ENCODE results near the gene GTF2IRD1. TPM values are rescaled to one million over a fixed set of nuclear protein-coding genes. Genes with fewer than 3 reads are reported as not detected.

The GTF2IRD1 gene
- polyA plus RNA-seq, 3 donors = not detected

DNA sequence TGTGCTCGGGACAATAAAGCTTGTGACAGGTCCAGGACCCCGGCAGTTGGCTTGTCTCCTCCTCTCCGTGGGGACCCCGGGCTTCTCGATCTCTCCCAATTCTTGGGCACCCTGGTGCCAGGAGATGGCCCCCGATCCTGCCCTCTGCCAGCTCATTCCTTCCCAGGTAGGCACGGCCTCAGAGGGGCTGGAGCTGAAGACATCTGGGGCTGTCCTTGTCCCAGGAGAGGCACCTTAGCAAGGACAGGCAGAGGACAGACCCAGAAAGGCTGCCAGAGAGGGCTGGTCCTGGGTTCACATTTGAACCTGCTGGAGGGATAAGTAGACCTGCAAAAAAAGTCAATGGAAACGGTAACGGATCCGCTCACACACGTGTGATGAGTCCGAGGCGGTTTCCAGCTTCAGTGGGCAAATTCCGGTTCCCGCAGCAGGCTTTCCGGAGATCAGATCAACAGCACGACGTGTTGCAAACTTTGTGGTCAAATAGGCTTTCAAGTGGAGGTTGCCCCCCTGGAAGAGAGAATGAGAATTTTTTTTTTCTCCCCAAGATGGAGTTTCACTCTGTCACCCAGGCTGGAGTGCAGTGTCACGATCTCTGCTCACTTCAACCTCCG is 47.7 kb upstream of the GTF2IRD1 start:
- DNase-seq = no peak
- peaks cover 11 to 36% of the 10 kb centered on the region in 2 donors for H3K36me3 Mint-ChIP-seq
- intact Hi-C loops (cut with micrococcal nuclease) = no loop called here

DNA sequence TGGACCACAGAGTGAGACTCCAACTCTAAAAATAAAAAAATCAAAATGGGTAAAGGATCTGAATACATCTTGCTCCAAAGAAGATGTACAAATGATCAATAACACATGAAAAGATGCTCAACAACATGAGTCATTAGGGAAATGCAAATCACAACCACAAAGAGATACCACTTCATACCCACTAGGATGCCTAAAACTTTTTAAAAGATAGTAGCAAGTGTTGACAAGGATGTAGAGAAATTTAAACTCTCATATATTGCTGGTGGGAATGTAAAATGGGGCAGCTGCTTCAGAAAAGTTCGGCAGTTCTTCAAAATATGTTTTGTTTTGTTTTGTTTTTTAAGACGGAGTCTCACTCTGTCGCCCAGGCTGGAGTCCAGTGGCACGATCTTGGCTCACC is 45.7 kb upstream of the GTF2IRD1 start:
- Mint-ChIP-seq H3K27me3 (ENCODE audit: low read depth in 3 of 3) (peaks cover 0 to 8% (median 3%) of the 10 kb centered on the region in 3 donors), H3K4me1 (peaks cover 4% of the 10 kb centered on the region), H3K9me3 (no peaks in the 10 kb centered on the region), H3K36me3 (peaks cover 10 to 18% of the 10 kb centered on the region in 2 donors), H3K27ac (no peak overlapping the region), H3K4me3 (no peak overlapping the region)
- Histone ChIP-seq H3K9me3 (replicated peaks in 1 of 2; ENCODE audit: control insufficient read depth in 1 of 2, insufficient read depth in 1 of 2, low read length in 2 of 2) (no peaks in the 10 kb centered on the region), H3K36me3 (replicated peaks in 1 of 2; ENCODE audit: control insufficient read depth in 1 of 2, insufficient read depth in 2 of 2, low read length in 2 of 2) (peaks cover 12 to 17% of the 10 kb centered on the region in 2 donors), H3K27me3 (ENCODE audit: control insufficient read depth in 2 of 2, insufficient read depth in 2 of 2, low read length in 2 of 2) (no peaks in the 10 kb centered on the region), H3K4me2 (replicated peaks; ENCODE audit: extremely low read depth, low read length, poor library complexity, severe bottlenecking) (no peak overlapping the region), H4K20me1 (ENCODE audit: insufficient read depth, low read length) (no peaks in the 10 kb centered on the region), H3K9ac (ENCODE audit: insufficient read depth, low read length, poor library complexity, severe bottlenecking) (no peak overlapping the region), H3K79me2 (ENCODE audit: insufficient read depth, low read length) (no peaks in the 10 kb centered on the region), H3K27ac (ENCODE audit: low read depth in 1 of 2, low read length in 2 of 2) (no peak overlapping the region), H3K4me1 (ENCODE audit: control insufficient read depth in 1 of 2, insufficient read depth in 2 of 2, low read length in 2 of 2) (no peaks in the 10 kb centered on the region), H2AFZ (ENCODE audit: insufficient read depth, low read depth, low read length, poor library complexity, severe bottlenecking) (no peak overlapping the region), H3K4me3 (replicated peaks in 1 of 3; ENCODE audit: low read depth in 2 of 3, low read length in 3 of 3) (no peak overlapping the region)
- no peak for DNase-seq
- intact Hi-C loops (cut with micrococcal nuclease) = no loop called here
- WGBS (ENCODE audit: insufficient coverage) = 100% methylated on average over 3 of the region's 4 CpGs
- TF ChIP-seq, protein P1, sequence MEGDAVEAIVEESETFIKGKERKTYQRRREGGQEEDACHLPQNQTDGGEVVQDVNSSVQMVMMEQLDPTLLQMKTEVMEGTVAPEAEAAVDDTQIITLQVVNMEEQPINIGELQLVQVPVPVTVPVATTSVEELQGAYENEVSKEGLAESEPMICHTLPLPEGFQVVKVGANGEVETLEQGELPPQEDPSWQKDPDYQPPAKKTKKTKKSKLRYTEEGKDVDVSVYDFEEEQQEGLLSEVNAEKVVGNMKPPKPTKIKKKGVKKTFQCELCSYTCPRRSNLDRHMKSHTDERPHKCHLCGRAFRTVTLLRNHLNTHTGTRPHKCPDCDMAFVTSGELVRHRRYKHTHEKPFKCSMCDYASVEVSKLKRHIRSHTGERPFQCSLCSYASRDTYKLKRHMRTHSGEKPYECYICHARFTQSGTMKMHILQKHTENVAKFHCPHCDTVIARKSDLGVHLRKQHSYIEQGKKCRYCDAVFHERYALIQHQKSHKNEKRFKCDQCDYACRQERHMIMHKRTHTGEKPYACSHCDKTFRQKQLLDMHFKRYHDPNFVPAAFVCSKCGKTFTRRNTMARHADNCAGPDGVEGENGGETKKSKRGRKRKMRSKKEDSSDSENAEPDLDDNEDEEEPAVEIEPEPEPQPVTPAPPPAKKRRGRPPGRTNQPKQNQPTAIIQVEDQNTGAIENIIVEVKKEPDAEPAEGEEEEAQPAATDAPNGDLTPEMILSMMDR (IDR thresholded peaks at IDR 0.05) = no peak

More for the DNA sequence above, 47.7 kb upstream of the GTF2IRD1 start:
- Histone ChIP-seq H4K20me1 (ENCODE audit: insufficient read depth, low read length) (no peaks in the 10 kb centered on the region), H3K27me3 (ENCODE audit: control insufficient read depth in 2 of 2, insufficient read depth in 2 of 2, low read length in 2 of 2) (no peaks in the 10 kb centered on the region), H3K4me2 (replicated peaks; ENCODE audit: extremely low read depth, low read length, poor library complexity, severe bottlenecking) (no peak overlapping the region), H3K9me3 (replicated peaks in 1 of 2; ENCODE audit: control insufficient read depth in 1 of 2, insufficient read depth in 1 of 2, low read length in 2 of 2) (no peaks in the 10 kb centered on the region), H3K27ac (ENCODE audit: low read depth in 1 of 2, low read length in 2 of 2) (no peak overlapping the region), H3K36me3 (replicated peaks in 1 of 2; ENCODE audit: control insufficient read depth in 1 of 2, insufficient read depth in 2 of 2, low read length in 2 of 2) (peaks cover 14 to 22% of the 10 kb centered on the region in 2 donors), H3K4me1 (ENCODE audit: control insufficient read depth in 1 of 2, insufficient read depth in 2 of 2, low read length in 2 of 2) (no peaks in the 10 kb centered on the region), H3K4me3 (replicated peaks in 1 of 3; ENCODE audit: low read depth in 2 of 3, low read length in 3 of 3) (no peak overlapping the region), H2AFZ (ENCODE audit: insufficient read depth, low read depth, low read length, poor library complexity, severe bottlenecking) (no peak overlapping the region), H3K9ac (ENCODE audit: insufficient read depth, low read length, poor library complexity, severe bottlenecking) (no peak overlapping the region), H3K79me2 (ENCODE audit: insufficient read depth, low read length) (no peaks in the 10 kb centered on the region)
- H3K9me3 Mint-ChIP-seq = no peaks in the 10 kb centered on the region
- peaks cover 0 to 3% (median 3%) of the 10 kb centered on the region in 3 donors for H3K27me3 Mint-ChIP-seq (ENCODE audit: low read depth in 3 of 3)
- TF ChIP-seq, protein P1 (IDR thresholded peaks at IDR 0.05) = no peak
- WGBS (ENCODE audit: insufficient coverage) = 86% methylated on average over 16 of the region's 20 CpGs
- H3K4me1 Mint-ChIP-seq = peaks cover 6% of the 10 kb centered on the region
- no peak overlapping the region for H3K27ac Mint-ChIP-seq
- no peak overlapping the region for H3K4me3 Mint-ChIP-seq

Measured in CD14-positive monocyte (primary cell).